Adrenal gland (tissue), 5 donors: ENCODE data around the gene OPRM1.

Source experiments
- POLR2A ChIP-seq, 2 donors: fragments of 450-650 bp; IDR thresholded peaks; one replicate each; pipeline ENCODE4 v1.6.1; 2017; ENCODE audit warnings: antibody characterized with exemption in 2 of 2, mild to moderate bottlenecking in 2 of 2, moderate library complexity in 1 of 2
- TF ChIP-seq, protein P1 (sequence below), 6 experiments: fragments of 450-650 bp in 4 of 6; fragments of 200-600 bp in 2 of 6; sonication (generic) in 1 of 6; IDR thresholded peaks; 1 replicate in 5 of 6; 2 replicates in 1 of 6; pipeline versions ENCODE4 v1.5.1 to v1.8.0; 2016 to 2021; ENCODE audit warnings: antibody characterized with exemption in 6 of 6, mild to moderate bottlenecking in 2 of 6, moderate library complexity in 1 of 6
- donor health status: DM: no; HTN: no; CAD: no.

DNA sequence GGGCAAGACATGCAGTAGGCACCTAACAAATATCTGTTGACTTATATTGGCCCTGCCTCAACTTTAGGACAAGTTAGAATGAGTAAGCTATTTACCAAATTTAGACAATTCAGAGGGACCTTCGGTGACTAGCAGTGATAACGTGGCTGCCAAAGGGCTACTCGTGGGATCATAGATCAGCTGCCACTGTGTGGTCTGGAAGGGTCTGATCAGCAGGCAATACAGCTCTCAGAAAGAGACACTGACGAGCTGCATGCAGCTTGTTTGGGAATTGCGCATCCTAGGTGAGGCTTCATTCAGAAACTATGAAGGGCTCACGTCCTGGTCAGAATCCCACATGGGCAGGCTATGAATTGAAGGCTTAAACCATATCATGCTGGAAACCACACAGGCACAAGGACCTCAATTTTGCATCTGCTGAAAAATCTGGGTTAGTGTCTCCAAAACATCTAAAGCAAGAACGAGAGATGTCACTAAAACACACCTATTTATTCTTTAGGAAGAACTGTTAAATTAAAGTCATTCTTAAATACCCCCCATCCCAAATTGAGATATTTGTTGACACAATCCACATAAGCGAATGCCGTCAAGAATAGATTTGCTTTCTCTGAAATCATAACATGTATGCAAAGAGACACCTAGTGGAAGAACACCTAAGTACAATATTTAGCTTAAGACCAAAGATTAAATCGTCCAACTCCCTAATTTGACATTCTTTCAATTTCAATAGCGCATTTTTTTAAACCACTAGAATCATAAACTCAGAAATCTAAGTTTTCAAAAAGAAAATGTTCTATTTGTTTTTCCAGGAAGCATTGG is 238.0 kb downstream of the OPRM1 start:
- TF ChIP-seq, protein P1, sequence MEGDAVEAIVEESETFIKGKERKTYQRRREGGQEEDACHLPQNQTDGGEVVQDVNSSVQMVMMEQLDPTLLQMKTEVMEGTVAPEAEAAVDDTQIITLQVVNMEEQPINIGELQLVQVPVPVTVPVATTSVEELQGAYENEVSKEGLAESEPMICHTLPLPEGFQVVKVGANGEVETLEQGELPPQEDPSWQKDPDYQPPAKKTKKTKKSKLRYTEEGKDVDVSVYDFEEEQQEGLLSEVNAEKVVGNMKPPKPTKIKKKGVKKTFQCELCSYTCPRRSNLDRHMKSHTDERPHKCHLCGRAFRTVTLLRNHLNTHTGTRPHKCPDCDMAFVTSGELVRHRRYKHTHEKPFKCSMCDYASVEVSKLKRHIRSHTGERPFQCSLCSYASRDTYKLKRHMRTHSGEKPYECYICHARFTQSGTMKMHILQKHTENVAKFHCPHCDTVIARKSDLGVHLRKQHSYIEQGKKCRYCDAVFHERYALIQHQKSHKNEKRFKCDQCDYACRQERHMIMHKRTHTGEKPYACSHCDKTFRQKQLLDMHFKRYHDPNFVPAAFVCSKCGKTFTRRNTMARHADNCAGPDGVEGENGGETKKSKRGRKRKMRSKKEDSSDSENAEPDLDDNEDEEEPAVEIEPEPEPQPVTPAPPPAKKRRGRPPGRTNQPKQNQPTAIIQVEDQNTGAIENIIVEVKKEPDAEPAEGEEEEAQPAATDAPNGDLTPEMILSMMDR (IDR thresholded peaks at IDR 0.05) = peak; percentile 49 to 78 (median 64)
- TF ChIP-seq POLR2A (IDR thresholded peaks at IDR 0.05) = no peak
